Activated CD8-positive, alpha-beta T cell treated with anti-CD3 and anti-CD28 coated beads, Interleukin-2, amount 10 ng/mL, durations not matched to agents 7 days and 5 days (primary cell): ENCODE measurements around the gene EDC3. TPM values are rescaled to one million over a fixed set of nuclear protein-coding genes. Genes with fewer than 3 reads are reported as not detected.

Experiments
- ATAC-seq: fragments of 150-1000 bp; cut with Tn5 transposase; one replicate; pipeline ENCODE4 v1.10.0; 2021; ENCODE audit warnings: moderate library complexity
- CTCF ChIA-PET: fragments of 350-600 bp; sonication (Branson Sonifier 250); formaldehyde crosslinking; loops from one replicate; lab custom pipeline; 2021; ENCODE audit warnings: antibody characterized with exemption; lab: Charles Lee
- POLR2A ChIA-PET: fragments of 350-600 bp; sonication (Branson Sonifier 250); formaldehyde crosslinking; loops from one replicate; lab custom pipeline; 2021; ENCODE audit warnings: antibody characterized with exemption; lab: Charles Lee
- DNase-seq: peaks from one replicate; pipeline ENCODE4 v3.0.0-alpha.2; 2020
- H3K27ac Mint-ChIP-seq: one replicate; pipeline ENCODE4 v1.8.0; 2021; ENCODE audit warnings: mild to moderate bottlenecking, mixed read lengths
- H3K27me3 Mint-ChIP-seq: one replicate; pipeline ENCODE4 v1.8.0; 2021; ENCODE audit warnings: low read depth, mixed read lengths
- H3K36me3 Mint-ChIP-seq: one replicate; pipeline ENCODE4 v1.8.0; 2021; ENCODE audit warnings: low read depth, mixed read lengths
- H3K4me1 Mint-ChIP-seq: one replicate; pipeline ENCODE4 v1.8.0; 2021; ENCODE audit warnings: low read depth, mixed read lengths
- H3K4me3 Mint-ChIP-seq: one replicate; pipeline ENCODE4 v1.8.0; 2021; ENCODE audit warnings: mild to moderate bottlenecking, mixed read lengths
- H3K9me3 Mint-ChIP-seq: one replicate; pipeline ENCODE4 v1.8.0; 2022; ENCODE audit warnings: mixed read lengths; ENCODE audit not compliant: insufficient read depth
- total RNA-seq, 2 experiments: library from RNA; stranded (reverse); gene quantifications; one replicate each; pipeline ENCODE4 v1.2.3, GENCODE V29; 2021

The EDC3 gene
- total RNA-seq, 2 experiments from 2014 or later: 40.4 to 41.6 TPM

DNA sequence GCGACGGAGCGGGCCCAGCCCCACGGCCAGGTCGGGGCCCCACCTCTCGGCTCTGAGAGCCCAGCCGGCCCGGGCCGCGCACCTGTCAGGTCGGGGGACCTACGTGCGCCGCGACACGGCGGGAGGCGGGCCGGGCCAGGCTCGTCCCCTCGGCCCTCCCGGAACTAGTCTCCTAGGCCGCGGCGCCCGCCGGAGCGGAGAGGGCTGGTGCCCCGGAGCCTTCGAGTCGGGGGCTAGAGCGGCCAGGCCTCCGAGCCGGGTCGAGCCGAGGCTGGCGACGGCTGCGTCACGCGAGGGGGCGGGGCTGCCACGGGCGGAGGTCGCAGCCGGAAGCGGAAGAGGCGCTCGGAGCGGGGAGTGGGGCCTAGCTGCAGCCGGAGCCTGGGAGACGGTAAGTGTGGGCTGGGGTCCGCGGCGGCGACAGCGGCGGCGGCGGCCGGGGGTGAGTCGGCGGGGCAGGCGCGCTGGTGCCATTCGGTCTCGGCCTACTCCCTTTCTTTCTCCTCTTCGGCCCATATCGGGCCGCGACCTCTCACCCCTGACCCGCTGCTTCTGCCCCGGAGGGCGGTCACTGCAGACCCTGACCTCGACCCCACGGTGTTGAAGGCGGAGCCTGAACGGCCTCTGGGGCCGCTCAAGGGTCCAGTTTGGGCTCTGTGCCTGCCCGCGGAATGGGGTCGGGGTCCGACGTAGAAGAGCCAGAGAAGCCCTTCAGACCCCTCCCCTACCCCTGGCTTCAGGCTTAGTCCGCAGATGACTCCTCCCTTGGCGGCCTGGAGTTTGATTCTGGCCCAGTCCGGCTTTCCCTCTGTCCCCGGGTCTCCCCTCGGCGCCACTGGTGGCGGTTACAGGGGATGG lies 80.1 kb downstream of the EDC3 start, which contains the start of gene CLK3:
Gene CLK3, plus strand, starts transcription at position 329 of the 858 bp plus-strand sequence. CDS start 3,361 bp downstream, outside the sequence.
- peaks cover 48% of the 10 kb centered on the region for H3K4me1 Mint-ChIP-seq
- CTCF ChIA-PET: interaction anchor here (0.6 to 13.3 kb wide), 16 partner anchors 10 to 253 kb away, joined by 3 to 228 read pairs (median 6); partner anchors contain the start of gene ARID3B

DNA sequence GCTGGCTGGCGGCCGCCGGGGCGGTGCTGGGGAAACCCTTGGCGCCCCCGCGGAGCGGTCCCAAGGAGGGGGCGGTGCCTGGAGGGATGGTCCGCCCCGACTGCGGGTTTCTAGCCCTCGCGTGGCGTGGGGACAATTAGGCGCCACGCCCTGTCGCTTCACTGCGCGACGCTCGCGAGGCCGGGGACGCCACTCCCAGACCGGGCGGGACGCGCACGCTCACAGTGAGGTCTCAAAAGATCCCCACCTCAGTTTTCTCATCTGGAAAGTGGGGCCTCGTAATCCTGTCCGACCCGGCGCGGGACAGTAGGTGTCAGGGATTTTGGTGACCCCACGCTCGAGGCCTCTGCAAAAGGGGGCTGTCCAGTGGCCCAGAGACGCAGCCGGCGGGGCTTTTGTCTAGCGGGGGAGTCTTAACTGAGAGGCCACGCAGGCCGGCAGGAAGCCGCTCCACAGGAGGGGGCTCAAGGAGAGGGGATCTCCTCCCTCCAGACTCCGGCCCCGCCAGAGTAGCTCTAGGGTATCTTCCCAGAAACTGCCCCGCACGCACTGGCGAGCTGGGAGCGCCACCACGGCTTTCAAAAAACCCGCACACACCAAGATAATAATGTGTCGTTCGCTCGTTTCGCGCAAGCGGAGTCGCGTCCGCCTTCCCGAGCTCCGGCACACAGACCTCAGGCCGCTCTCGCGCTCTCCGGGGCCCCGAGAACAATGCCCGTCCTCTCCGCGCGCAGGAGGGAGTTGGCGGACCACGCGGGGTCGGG lies 80.9 kb downstream of the EDC3 start:
- H3K9me3 Mint-ChIP-seq: no peaks in the 10 kb centered on the region
- ChIA-PET POLR2A (interaction anchor here (0.9 to 4.9 kb wide), 12 partner anchors 12 to 245 kb away, joined by 3 to 38 read pairs (median 3); partner anchors contain the start of gene ARID3B), CTCF (interaction anchor here (0.8 to 13.3 kb wide), 14 partner anchors 10 to 253 kb away, joined by 3 to 228 read pairs (median 6); partner anchors contain the start of gene ARID3B)
- DNase-seq: peak; percentile 91
- peak overlapping the region; percentile 97 for H3K27ac Mint-ChIP-seq
- peaks cover 42% of the 10 kb centered on the region for H3K4me1 Mint-ChIP-seq
- H3K4me3 Mint-ChIP-seq: peak overlapping the region; percentile 98
- no peaks in the 10 kb centered on the region for H3K27me3 Mint-ChIP-seq
- H3K36me3 Mint-ChIP-seq: peaks cover 25% of the 10 kb centered on the region
- ATAC-seq: peak; percentile 72

More for the DNA sequence above, 80.1 kb downstream of the EDC3 start, which contains the start of gene CLK3:
- POLR2A ChIA-PET: interaction anchor here (0.6 to 4.9 kb wide), 15 partner anchors 11 to 246 kb away, joined by 3 to 38 read pairs (median 4); partner anchors contain the start of gene ARID3B
- Mint-ChIP-seq H3K27ac (peak within 1 kb of the TSS; percentile 97), H3K27me3 (no peaks in the 10 kb centered on the region), H3K9me3 (no peaks in the 10 kb centered on the region), H3K36me3 (peaks cover 31% of the 10 kb centered on the region), H3K4me3 (peak within 1 kb of the TSS; percentile 98)
- ATAC-seq (peak; percentile 82), DNase-seq (peak; percentile 96)

DNA sequence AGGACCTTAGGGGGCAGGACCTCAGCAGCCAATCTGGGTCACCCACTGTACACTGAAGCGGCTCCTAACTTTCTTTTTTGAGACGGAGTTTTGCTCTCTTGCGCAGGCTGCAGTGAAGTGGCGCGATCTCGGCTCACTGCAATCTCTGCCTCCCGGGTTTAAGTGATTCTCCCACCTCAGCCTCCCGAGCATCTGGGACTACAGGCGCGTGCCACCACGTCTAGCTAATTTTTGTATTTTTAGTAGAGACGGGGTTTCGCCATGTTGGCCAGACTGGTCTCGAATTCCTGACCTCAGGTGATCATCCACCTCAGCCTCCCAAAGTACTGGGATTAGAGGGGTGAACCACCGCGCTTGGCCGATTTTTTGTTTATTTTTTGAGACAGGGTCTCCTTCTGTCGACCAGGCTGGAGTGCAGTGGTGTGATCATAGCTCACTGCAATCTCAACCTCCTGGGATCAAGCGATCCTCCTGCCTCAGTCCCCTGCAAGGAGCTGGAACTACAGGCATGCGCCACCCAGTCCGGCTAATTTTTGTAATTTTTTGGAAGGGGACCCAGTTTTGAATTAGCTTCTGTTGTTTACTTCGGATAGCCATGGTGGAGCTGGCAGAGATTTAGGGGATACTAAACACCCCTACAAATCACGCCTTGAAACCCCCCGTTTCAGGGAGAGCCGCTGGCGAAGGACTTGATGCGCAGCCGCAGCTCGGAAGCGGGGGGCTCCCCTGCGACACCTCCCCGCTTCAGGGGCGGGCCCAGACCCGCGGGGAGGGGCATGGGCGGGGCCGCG lies 81.7 kb downstream of the EDC3 start:
- peak overlapping the region; percentile 67 for H3K4me3 Mint-ChIP-seq
- no peaks in the 10 kb centered on the region for H3K27me3 Mint-ChIP-seq
- ChIA-PET POLR2A (interaction anchor here (0.8 to 4.9 kb wide), 6 partner anchors 11 to 153 kb away, joined by 3 to 38 read pairs (median 7); partner anchors contain the start of genes ARID3B and UBL7), CTCF (interaction anchor here (0.6 to 13.3 kb wide), 11 partner anchors 10 to 711 kb away, joined by 3 to 228 read pairs (median 5); no protein-coding TSS in a partner anchor)
- H3K36me3 Mint-ChIP-seq: peaks cover 18% of the 10 kb centered on the region
- ATAC-seq (no peak), DNase-seq (no peak)
- H3K9me3 Mint-ChIP-seq: no peaks in the 10 kb centered on the region
- H3K4me1 Mint-ChIP-seq: peaks cover 38% of the 10 kb centered on the region
- H3K27ac Mint-ChIP-seq: peak overlapping the region; percentile 97

- Mint-ChIP-seq H3K4me3 (no peak overlapping the region), H3K27me3 (no peaks in the 10 kb centered on the region), H3K4me1 (peaks cover 33% of the 10 kb centered on the region), H3K36me3 (peaks cover 16% of the 10 kb centered on the region), H3K9me3 (no peaks in the 10 kb centered on the region), H3K27ac (peak overlapping the region; percentile 68)
- ATAC-seq (no peak), DNase-seq (no peak)
- ChIA-PET POLR2A (interaction anchor here (0.8 to 4.9 kb wide), 6 partner anchors 10 to 152 kb away, joined by 3 to 38 read pairs (median 6); partner anchors contain the start of genes ARID3B and UBL7), CTCF (interaction anchor here (0.6 to 13.3 kb wide), 12 partner anchors 12 to 710 kb away, joined by 3 to 228 read pairs (median 3); partner anchors contain the start of gene ARID3B)
These were observed 82.5 kb downstream of the EDC3 start for GRCh38 chr15:74613089-74613952.

GRCh38 chr15:74612677-74613076 lies 83.1 kb downstream of the EDC3 start:
- DNase-seq (no peak), ATAC-seq (no peak)
- peaks cover 27% of the 10 kb centered on the region for H3K4me1 Mint-ChIP-seq
- H3K9me3 Mint-ChIP-seq: no peaks in the 10 kb centered on the region
- peaks cover 11% of the 10 kb centered on the region for H3K36me3 Mint-ChIP-seq
- POLR2A ChIA-PET: interaction anchor here (1.1 to 4.9 kb wide), 2 partner anchors 72 to 152 kb away, joined by 3 to 38 read pairs; partner anchors contain the start of genes ARID3B and UBL7
- peak overlapping the region; percentile 46 for H3K27ac Mint-ChIP-seq
- H3K4me3 Mint-ChIP-seq: no peak overlapping the region
- peaks cover 1% of the 10 kb centered on the region for H3K27me3 Mint-ChIP-seq
- CTCF ChIA-PET: interaction anchor here (0.8 to 13.3 kb wide), 8 partner anchors 9 to 238 kb away, joined by 3 to 228 read pairs (median 4); partner anchors contain the start of gene ARID3B

DNA sequence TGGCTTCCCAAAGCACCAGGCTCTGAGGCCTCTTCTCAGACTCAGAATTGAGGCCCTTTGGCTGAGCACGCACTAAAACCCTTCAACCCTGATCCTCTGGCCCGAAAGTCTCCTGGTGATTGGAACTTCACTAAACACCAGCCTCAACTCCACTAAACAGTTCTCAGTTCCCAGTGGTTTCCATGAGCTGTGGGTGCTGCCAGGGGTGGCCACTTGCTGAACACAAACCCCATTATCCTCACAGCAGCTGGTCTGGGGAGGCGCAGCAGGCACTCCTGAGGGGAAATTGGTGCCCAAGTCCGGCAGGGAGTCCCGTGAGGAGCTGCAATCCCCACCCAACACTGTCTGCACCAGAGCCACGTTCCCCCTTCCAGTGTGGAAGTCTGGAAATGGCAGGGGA lies 84.0 kb downstream of the EDC3 start:
- Mint-ChIP-seq H3K4me1 (peaks cover 18% of the 10 kb centered on the region), H3K9me3 (no peaks in the 10 kb centered on the region), H3K27ac (no peak overlapping the region), H3K27me3 (peaks cover 1% of the 10 kb centered on the region), H3K4me3 (no peak overlapping the region), H3K36me3 (peaks cover 5% of the 10 kb centered on the region)
- CTCF ChIA-PET: interaction anchor here (1.2 kb wide), 1 partner anchor 10 kb away, joined by 4 read pairs; no protein-coding TSS in a partner anchor
- POLR2A ChIA-PET: no interaction called here
- no peak for ATAC-seq
- no peak for DNase-seq

DNA sequence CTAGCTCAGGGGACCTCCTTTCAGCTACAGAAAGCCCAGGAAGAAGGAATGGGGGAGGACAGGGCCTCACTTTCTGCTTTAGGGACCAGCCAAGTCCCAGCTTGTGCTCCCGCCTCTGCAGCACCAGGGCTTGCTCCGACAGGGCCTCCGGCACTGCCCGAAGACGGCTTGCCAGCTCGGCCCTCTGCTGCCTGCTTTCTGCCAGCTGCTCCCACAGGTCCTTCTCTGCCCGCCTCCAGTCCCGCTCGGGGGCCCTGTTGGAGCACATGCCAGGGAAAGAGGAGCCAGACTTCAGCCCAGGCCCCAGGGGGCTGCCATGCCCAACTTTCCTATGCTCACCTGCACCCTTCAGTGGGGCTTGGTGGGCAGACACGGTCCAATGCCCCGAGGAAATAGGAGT lies 84.5 kb downstream of the EDC3 start:
- Mint-ChIP-seq H3K36me3 (peaks cover 1% of the 10 kb centered on the region), H3K9me3 (no peaks in the 10 kb centered on the region), H3K27ac (no peak overlapping the region), H3K27me3 (peaks cover 1% of the 10 kb centered on the region), H3K4me1 (peaks cover 14% of the 10 kb centered on the region), H3K4me3 (no peak overlapping the region)
- no peak for ATAC-seq
- CTCF ChIA-PET: interaction anchor here (1.5 kb wide), 1 partner anchor 23 kb away, joined by 3 read pairs; no protein-coding TSS in a partner anchor
- POLR2A ChIA-PET: no interaction called here
- DNase-seq: no peak

DNA sequence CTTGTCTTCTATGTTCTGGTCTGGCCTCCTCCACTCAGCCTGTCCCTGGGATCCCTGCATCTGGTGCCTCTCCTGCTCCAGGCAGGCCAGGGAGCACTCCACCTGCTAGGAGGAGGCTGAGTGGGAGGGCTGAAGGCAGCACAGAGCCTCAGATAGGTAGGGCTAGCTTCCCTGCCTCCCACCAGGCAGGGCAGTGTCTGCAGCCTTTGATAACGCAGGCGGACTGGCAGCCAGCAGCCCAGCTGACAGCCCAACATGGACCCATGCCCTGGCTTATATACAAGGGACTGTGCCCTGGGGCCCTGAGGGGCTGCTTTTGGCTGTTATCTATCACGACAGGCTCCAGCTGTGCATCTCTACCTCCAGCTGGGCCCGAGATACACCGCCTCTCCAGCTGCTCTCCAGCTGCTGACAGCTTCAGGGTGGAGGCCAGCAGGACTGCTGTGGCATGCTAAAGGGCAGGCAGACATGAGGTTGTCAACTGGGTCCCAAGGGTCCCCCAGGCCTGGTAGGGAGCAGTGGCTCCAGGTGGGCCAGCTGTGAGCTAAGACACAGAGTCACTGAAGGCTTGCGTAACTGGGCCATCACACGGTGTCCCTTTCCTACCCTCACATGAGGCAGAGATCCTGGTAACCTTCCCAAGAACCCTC lies 85.4 kb downstream of the EDC3 start:
- H3K9me3 Mint-ChIP-seq: no peaks in the 10 kb centered on the region
- no peak overlapping the region for H3K4me3 Mint-ChIP-seq
- H3K36me3 Mint-ChIP-seq: no peaks in the 10 kb centered on the region
- ChIA-PET POLR2A (no interaction called here), CTCF (interaction anchor here (1.2 to 1.5 kb wide), 2 partner anchors 12 to 24 kb away, joined by 3 to 5 read pairs; no protein-coding TSS in a partner anchor)
- H3K27ac Mint-ChIP-seq: no peak overlapping the region
- no peak for ATAC-seq
- peaks cover 1% of the 10 kb centered on the region for H3K27me3 Mint-ChIP-seq
- peaks cover 13% of the 10 kb centered on the region for H3K4me1 Mint-ChIP-seq
- DNase-seq: no peak

- no peak overlapping the region for H3K4me3 Mint-ChIP-seq
- peaks cover 1% of the 10 kb centered on the region for H3K27me3 Mint-ChIP-seq
- H3K36me3 Mint-ChIP-seq: no peaks in the 10 kb centered on the region
- H3K9me3 Mint-ChIP-seq: no peaks in the 10 kb centered on the region
- no peak for ATAC-seq
- H3K4me1 Mint-ChIP-seq: peaks cover 11% of the 10 kb centered on the region
- ChIA-PET CTCF (interaction anchor here (1.2 to 1.5 kb wide), 2 partner anchors 11 to 24 kb away, joined by 3 to 5 read pairs; no protein-coding TSS in a partner anchor), POLR2A (no interaction called here)
- no peak overlapping the region for H3K27ac Mint-ChIP-seq
- DNase-seq: no peak
These were observed 85.9 kb downstream of the EDC3 start for GRCh38 chr15:74609938-74610301.
